ENCODE data around the gene ARMH4. TPM values are rescaled to one million over a fixed set of nuclear protein-coding genes. Genes with fewer than 3 reads are reported as not detected.

The ARMH4 gene
- total RNA-seq, 1 donor from 2014 or later: 2.3 TPM

GRCh38 chr14:58107947-58108552 is 44.0 kb downstream of the ARMH4 start:
- ATAC-seq: peak; percentile 58
- no peak overlapping the region for H3K27ac ChIP-seq
- TF ChIP-seq, protein P1, sequence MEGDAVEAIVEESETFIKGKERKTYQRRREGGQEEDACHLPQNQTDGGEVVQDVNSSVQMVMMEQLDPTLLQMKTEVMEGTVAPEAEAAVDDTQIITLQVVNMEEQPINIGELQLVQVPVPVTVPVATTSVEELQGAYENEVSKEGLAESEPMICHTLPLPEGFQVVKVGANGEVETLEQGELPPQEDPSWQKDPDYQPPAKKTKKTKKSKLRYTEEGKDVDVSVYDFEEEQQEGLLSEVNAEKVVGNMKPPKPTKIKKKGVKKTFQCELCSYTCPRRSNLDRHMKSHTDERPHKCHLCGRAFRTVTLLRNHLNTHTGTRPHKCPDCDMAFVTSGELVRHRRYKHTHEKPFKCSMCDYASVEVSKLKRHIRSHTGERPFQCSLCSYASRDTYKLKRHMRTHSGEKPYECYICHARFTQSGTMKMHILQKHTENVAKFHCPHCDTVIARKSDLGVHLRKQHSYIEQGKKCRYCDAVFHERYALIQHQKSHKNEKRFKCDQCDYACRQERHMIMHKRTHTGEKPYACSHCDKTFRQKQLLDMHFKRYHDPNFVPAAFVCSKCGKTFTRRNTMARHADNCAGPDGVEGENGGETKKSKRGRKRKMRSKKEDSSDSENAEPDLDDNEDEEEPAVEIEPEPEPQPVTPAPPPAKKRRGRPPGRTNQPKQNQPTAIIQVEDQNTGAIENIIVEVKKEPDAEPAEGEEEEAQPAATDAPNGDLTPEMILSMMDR (IDR thresholded peaks at IDR 0.05): peak; percentile 69
- no peaks in the 10 kb centered on the region for H3K9me3 ChIP-seq
- intact Hi-C loops (cut with DNase I): no loop called here
- no peaks in the 10 kb centered on the region for H3K27me3 ChIP-seq
- no peaks in the 10 kb centered on the region for H3K4me1 ChIP-seq
- DNase-seq: no peak
- no peak overlapping the region for H3K4me3 ChIP-seq
- H3K36me3 ChIP-seq: no peaks in the 10 kb centered on the region

DNA sequence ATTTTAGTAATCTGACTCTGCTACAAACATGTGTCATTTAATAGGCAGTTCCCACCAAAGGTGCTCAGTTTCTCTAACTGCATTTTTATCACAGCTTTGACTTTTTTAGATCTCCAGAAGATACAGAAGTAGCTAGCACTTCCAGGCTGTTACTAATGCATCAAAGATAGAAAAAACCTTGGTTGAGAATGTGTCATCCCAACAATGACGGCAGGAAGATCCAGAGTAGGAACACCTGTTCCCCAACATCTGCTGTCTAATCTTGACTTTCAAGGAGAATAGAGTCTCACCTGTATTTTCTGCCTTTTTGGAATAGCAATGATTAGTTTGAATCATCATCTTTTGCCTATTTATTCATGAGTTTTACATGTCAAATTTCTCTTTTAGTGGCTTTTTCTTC is 45.0 kb downstream of the ARMH4 start:
- H3K27ac ChIP-seq: no peak overlapping the region
- intact Hi-C loops (cut with DNase I): no loop called here
- no peaks in the 10 kb centered on the region for H3K4me1 ChIP-seq
- no peaks in the 10 kb centered on the region for H3K36me3 ChIP-seq
- no peak for DNase-seq
- H3K9me3 ChIP-seq: no peaks in the 10 kb centered on the region
- H3K27me3 ChIP-seq: no peaks in the 10 kb centered on the region
- H3K4me3 ChIP-seq: no peak overlapping the region
- no peak for ATAC-seq
- TF ChIP-seq, protein P1 (IDR thresholded peaks at IDR 0.05): no peak

DNA sequence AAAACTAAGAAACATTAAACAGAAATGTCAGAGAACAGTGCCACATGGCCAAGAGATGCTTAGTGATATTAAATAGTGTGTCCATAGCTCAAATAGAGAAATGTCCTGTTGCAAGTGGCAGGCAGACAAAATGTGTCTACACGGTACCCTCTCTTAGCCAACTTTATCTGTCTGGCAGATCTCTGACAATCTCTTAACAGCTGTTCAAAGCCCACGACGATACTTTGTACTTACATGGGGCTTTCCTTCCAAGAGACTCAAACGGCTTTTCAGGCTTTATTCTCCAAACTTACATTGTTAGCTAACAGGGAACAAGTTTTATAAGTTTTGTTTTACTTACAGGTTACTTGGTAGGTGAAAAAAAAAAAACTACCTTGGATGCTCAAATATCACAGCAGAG is 45.6 kb downstream of the ARMH4 start:
- no peaks in the 10 kb centered on the region for H3K27me3 ChIP-seq
- H3K9me3 ChIP-seq: no peaks in the 10 kb centered on the region
- intact Hi-C loops (cut with DNase I): no loop called here
- no peak overlapping the region for H3K4me3 ChIP-seq
- no peak for DNase-seq
- H3K27ac ChIP-seq: no peak overlapping the region
- H3K4me1 ChIP-seq: no peaks in the 10 kb centered on the region
- TF ChIP-seq, protein P1 (IDR thresholded peaks at IDR 0.05): no peak
- no peaks in the 10 kb centered on the region for H3K36me3 ChIP-seq
- no peak for ATAC-seq

- intact Hi-C loops (cut with DNase I): no loop called here
- no peaks in the 10 kb centered on the region for H3K27me3 ChIP-seq
- no peak overlapping the region for H3K4me3 ChIP-seq
- H3K4me1 ChIP-seq: no peaks in the 10 kb centered on the region
- H3K27ac ChIP-seq: no peak overlapping the region
- TF ChIP-seq, protein P1 (IDR thresholded peaks at IDR 0.05): no peak
- no peak for ATAC-seq
- no peaks in the 10 kb centered on the region for H3K9me3 ChIP-seq
- H3K36me3 ChIP-seq: no peaks in the 10 kb centered on the region
- DNase-seq: no peak
Measured at GRCh38 chr14:58104808-58105207, 47.2 kb downstream of the ARMH4 start.

DNA sequence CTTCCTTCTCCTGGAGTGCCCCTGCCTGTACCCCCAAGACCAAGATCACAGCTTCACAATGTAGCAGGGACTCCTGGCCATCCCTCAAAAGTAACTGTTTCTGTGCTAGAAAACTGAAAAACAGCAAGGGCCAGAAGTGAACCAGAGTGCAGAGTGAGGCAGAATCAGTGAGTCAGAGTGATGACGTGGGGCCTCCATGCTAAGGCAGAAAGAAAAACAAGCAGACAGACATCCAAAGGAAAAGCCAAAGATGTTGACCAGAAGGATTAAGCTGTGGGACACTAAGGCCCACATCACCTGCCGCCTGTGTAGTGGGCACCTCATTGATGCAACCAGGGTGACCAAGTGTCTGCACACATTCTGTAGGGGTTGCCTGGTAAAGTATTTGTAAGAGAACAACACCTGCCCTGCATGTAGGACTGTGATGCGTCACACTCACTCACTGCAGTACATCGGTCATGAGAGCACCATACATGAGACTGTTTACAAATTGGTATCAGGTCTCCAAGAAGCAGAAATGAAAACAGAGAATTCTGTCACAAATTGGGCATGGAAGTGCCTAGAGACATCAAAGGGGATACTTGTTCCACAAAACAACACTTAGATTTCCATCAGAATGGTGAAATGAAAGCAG is 51.2 kb downstream of the ARMH4 start:
- intact Hi-C loops (cut with DNase I): no loop called here
- Histone ChIP-seq H3K9me3 (no peaks in the 10 kb centered on the region), H3K4me3 (no peak overlapping the region), H3K36me3 (no peaks in the 10 kb centered on the region), H3K27ac (no peak overlapping the region), H3K4me1 (no peaks in the 10 kb centered on the region), H3K27me3 (no peaks in the 10 kb centered on the region)
- ATAC-seq: no peak
- DNase-seq: no peak
- TF ChIP-seq, protein P1 (IDR thresholded peaks at IDR 0.05): no peak

All from upper lobe of right lung (tissue), 1 donor.